H9 (cell line): ENCODE measurements around the gene FGFR3. TPM values are rescaled to one million over a fixed set of nuclear protein-coding genes. Genes with fewer than 3 reads are reported as not detected.

ENCODE experiments used
- DNase-seq: peaks from one replicate; pipeline ENCODE4 v3.0.0-alpha.2; 2017
- H2AFZ ChIP-seq: one replicate; pipeline ENCODE4 v1.6.1; 2013; ENCODE audit warnings: mild to moderate bottlenecking, low read length, control low read depth, moderate library complexity
- H2AK5ac ChIP-seq: 2 replicates; pipeline ENCODE4 v1.6.1; 2013; ENCODE audit warnings: low read length, control low read depth, mixed read lengths; ENCODE audit not compliant: insufficient read length
- H2BK120ac ChIP-seq: one replicate; pipeline ENCODE4 v1.6.1; 2013; ENCODE audit warnings: low read depth, mild to moderate bottlenecking, low read length, control low read depth, inconsistent platforms; ENCODE audit not compliant: poor library complexity, severe bottlenecking
- H2BK12ac ChIP-seq: 2 replicates; pipeline ENCODE4 v1.6.1; 2013; ENCODE audit warnings: low read length, control low read depth, mixed read lengths, low read depth; ENCODE audit not compliant: insufficient read length
- H2BK15ac ChIP-seq: 2 replicates; pipeline ENCODE4 v1.6.1; 2013; ENCODE audit warnings: low read depth, low read length, control low read depth
- H2BK20ac ChIP-seq: one replicate; pipeline ENCODE4 v1.6.1; 2013; ENCODE audit warnings: low read depth, mild to moderate bottlenecking, low read length, control low read depth, inconsistent platforms; ENCODE audit not compliant: poor library complexity, severe bottlenecking
- H2BK5ac ChIP-seq: 2 replicates; pipeline ENCODE4 v1.6.1; 2013; ENCODE audit warnings: low read length, control low read depth, mixed read lengths; ENCODE audit not compliant: insufficient read length
- H3K14ac ChIP-seq: 2 replicates; pipeline ENCODE4 v1.6.1; 2013; ENCODE audit warnings: low read length, control low read depth; ENCODE audit not compliant: insufficient read depth
- H3K18ac ChIP-seq: 2 replicates; pipeline ENCODE4 v1.6.1; 2013; ENCODE audit warnings: low read depth, mild to moderate bottlenecking, mixed read lengths, low read length, control low read depth; ENCODE audit not compliant: insufficient read length
- H3K23ac ChIP-seq: 2 replicates; pipeline ENCODE4 v1.6.1; 2013; ENCODE audit warnings: low read length, control low read depth, mixed read lengths, low read depth; ENCODE audit not compliant: insufficient read length
- H3K23me2 ChIP-seq: 2 replicates; pipeline ENCODE4 v1.6.1; 2013; ENCODE audit warnings: low read depth, mild to moderate bottlenecking, mixed read lengths, low read length, control low read depth; ENCODE audit not compliant: insufficient read length, poor library complexity, severe bottlenecking
- H3K27ac ChIP-seq: 2 replicates; pipeline ENCODE4 v1.5.1; 2013; ENCODE audit warnings: low read length, control low read depth, mixed read lengths, low read depth; ENCODE audit not compliant: insufficient read length
- H3K27me3 ChIP-seq: 2 replicates; pipeline ENCODE4 v1.6.1; 2013; ENCODE audit warnings: low read length, control low read depth, inconsistent platforms; ENCODE audit not compliant: insufficient read depth
- H3K4ac ChIP-seq: 2 replicates; pipeline ENCODE4 v1.6.1; 2013; ENCODE audit warnings: low read depth, mild to moderate bottlenecking, control low read depth, inconsistent platforms, low read length, moderate library complexity
- H3K4me1 ChIP-seq: 2 replicates; pipeline ENCODE4 v1.6.1; 2013; ENCODE audit warnings: low read length, control low read depth, inconsistent platforms; ENCODE audit not compliant: insufficient read depth
- H3K4me2 ChIP-seq: 2 replicates; pipeline ENCODE4 v1.6.1; 2013; ENCODE audit warnings: low read length, control low read depth, mixed read lengths; ENCODE audit not compliant: insufficient read length, insufficient read depth
- H3K56ac ChIP-seq: 2 replicates; pipeline ENCODE4 v1.6.1; 2013; ENCODE audit warnings: low read depth, mild to moderate bottlenecking, mixed read lengths, low read length, control low read depth; ENCODE audit not compliant: insufficient read length
- H3K79me1 ChIP-seq: 2 replicates; pipeline ENCODE4 v1.6.1; 2013; ENCODE audit warnings: low read depth, mild to moderate bottlenecking, moderate library complexity, low read length, control low read depth, inconsistent platforms; ENCODE audit not compliant: insufficient read depth, poor library complexity, severe bottlenecking
- H3K79me2 ChIP-seq: 2 replicates; pipeline ENCODE4 v1.6.1; 2013; ENCODE audit warnings: low read length, control low read depth, inconsistent platforms; ENCODE audit not compliant: insufficient read depth
- H3K9ac ChIP-seq: 2 replicates; pipeline ENCODE4 v1.6.1; 2013; ENCODE audit warnings: low read length, control low read depth, mixed read lengths; ENCODE audit not compliant: insufficient read length; ENCODE audit errors: extremely low read depth
- H3K9me3 ChIP-seq: one replicate; pipeline ENCODE4 v1.6.1; 2013; ENCODE audit warnings: low read depth, low read length, inconsistent platforms; ENCODE audit not compliant: control insufficient read depth
- H3T11ph ChIP-seq: one replicate; pipeline ENCODE4 v1.6.1; 2013; ENCODE audit warnings: mild to moderate bottlenecking, low read length, control low read depth, inconsistent platforms
- H4K20me1 ChIP-seq: one replicate; pipeline ENCODE4 v1.6.1; 2013; ENCODE audit not compliant: control insufficient read depth, insufficient read length, insufficient read depth
- H4K5ac ChIP-seq: 2 replicates; pipeline ENCODE4 v1.6.1; 2013; ENCODE audit warnings: low read depth, mild to moderate bottlenecking, mixed read lengths, low read length, control low read depth; ENCODE audit not compliant: insufficient read length
- H4K8ac ChIP-seq: replicated peaks from 2 replicates; pipeline ENCODE4 v1.6.1; 2013; ENCODE audit warnings: low read length, control low read depth, mixed read lengths, low read depth; ENCODE audit not compliant: insufficient read length
- H4K91ac ChIP-seq: 2 replicates; pipeline ENCODE4 v1.6.1; 2013; ENCODE audit warnings: low read depth, mild to moderate bottlenecking, moderate library complexity, mixed read lengths, low read length, control low read depth; ENCODE audit not compliant: insufficient read length
- H3K27ac Mint-ChIP-seq, 3 experiments: 2 replicates in 2 of 3; 3 replicates in 1 of 3; pipeline ENCODE4 v1.8.0; 2020 to 2021; ENCODE audit warnings: mixed read lengths in 3 of 3, mild to moderate bottlenecking in 1 of 3, moderate library complexity in 1 of 3
- H3K27me3 Mint-ChIP-seq: 2 replicates; pipeline ENCODE4 v1.8.0; 2021; ENCODE audit warnings: low read depth, mild to moderate bottlenecking, moderate library complexity, mixed read lengths
- H3K36me3 Mint-ChIP-seq, 3 experiments: 2 replicates in 2 of 3; 3 replicates in 1 of 3; pipeline ENCODE4 v1.8.0; 2020 to 2021; ENCODE audit warnings: low read depth in 3 of 3, mixed read lengths in 3 of 3; ENCODE audit not compliant: insufficient read depth in 1 of 3
- H3K4me1 Mint-ChIP-seq, 2 experiments: 2 replicates each; pipeline ENCODE4 v1.8.0; 2020; ENCODE audit warnings: mixed read lengths in 2 of 2
- H3K4me3 Mint-ChIP-seq, 2 experiments: 2 replicates in 1 of 2; 3 replicates in 1 of 2; pipeline ENCODE4 v1.8.0; 2020 to 2021; ENCODE audit warnings: mild to moderate bottlenecking in 2 of 2, mixed read lengths in 2 of 2, moderate library complexity in 1 of 2
- H3K9me3 Mint-ChIP-seq, 2 experiments: 2 replicates in 1 of 2; 3 replicates in 1 of 2; pipeline ENCODE4 v1.8.0; 2020; ENCODE audit warnings: mild to moderate bottlenecking in 2 of 2, mixed read lengths in 2 of 2, moderate library complexity in 1 of 2
- WGBS: extraction: QIAGEN DNeasy Blood & Tissue Kit; methylation state at CpG from one replicate; pipeline ENCODE4 v1.1.7; 2013; ENCODE audit warnings: missing lambda C conversion rate, low lambda C conversion rate, mixed read lengths; ENCODE audit not compliant: insufficient read length; ENCODE audit errors: extremely low coverage; 5-methylcytosine and 5-hydroxymethylcytosine counted together
- total RNA-seq: library from RNA; stranded (reverse); gene quantifications from 2 replicates; pipeline ENCODE4 v1.2.1, GENCODE V29; 2021
- TF ChIP-seq, protein P1 (sequence below): fragments of 200-600 bp; sonication (generic); conservative IDR thresholded peaks from 3 replicates; pipeline ENCODE4 v1.8.0; 2021; ENCODE audit warnings: antibody characterized with exemption, mild to moderate bottlenecking

The FGFR3 gene
- total RNA-seq, 1 experiment from 2014 or later = 75.7 TPM

DNA sequence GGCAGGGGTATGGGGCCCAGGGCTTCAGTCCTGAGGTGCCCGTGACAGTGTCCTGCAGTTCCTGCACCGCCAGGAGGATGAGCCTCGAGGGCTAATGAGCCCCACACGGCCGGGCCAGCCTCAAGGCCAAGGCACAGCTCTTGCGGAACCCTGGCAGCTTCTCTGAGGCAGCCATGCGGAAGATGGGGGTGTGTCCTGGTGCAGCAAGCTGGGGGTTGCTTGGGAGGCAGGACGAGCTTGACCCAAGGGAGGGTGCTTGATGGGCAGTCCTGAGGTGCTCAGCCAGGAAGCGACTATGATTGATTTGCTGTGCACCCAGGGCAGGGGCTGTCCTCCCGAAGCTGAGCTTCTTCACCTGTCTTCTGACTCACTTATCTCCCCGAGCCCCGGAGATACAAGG lies 9.1 kb upstream of the FGFR3 start:
- H3K23ac ChIP-seq = no peak overlapping the region
- H2BK12ac ChIP-seq = no peak overlapping the region
- no peak overlapping the region for H2BK20ac ChIP-seq
- Mint-ChIP-seq H3K4me3 (no peak overlapping the region), H3K27me3 (peaks cover 2% of the 10 kb centered on the region), H3K9me3 (no peaks in the 10 kb centered on the region), H3K4me1 (peaks cover 10 to 17% of the 10 kb centered on the region in 2 experiments), H3K36me3 (no peaks in the 10 kb centered on the region), H3K27ac (no peak overlapping the region)
- no peaks in the 10 kb centered on the region for H3K9me3 ChIP-seq
- H3K23me2 ChIP-seq = no peaks in the 10 kb centered on the region
- H3K56ac ChIP-seq = no peak overlapping the region
- WGBS = no CpG with 5 or more reads among the region's 12 CpGs
- H2BK120ac ChIP-seq = no peak overlapping the region
- no peak overlapping the region for H4K91ac ChIP-seq
- no peak overlapping the region for H2AFZ ChIP-seq
- H3K79me2 ChIP-seq = no peaks in the 10 kb centered on the region
- H3K4me1 ChIP-seq = no peaks in the 10 kb centered on the region
- H3K4ac ChIP-seq = no peak overlapping the region
- no peak overlapping the region for H3T11ph ChIP-seq
- H3K9ac ChIP-seq = no peak overlapping the region
- H3K79me1 ChIP-seq = no peaks in the 10 kb centered on the region
- DNase-seq = no peak
- H3K27me3 ChIP-seq = no peaks in the 10 kb centered on the region
- H2BK5ac ChIP-seq = no peak overlapping the region
- no peak overlapping the region for H4K8ac ChIP-seq
- no peak overlapping the region for H3K4me2 ChIP-seq
- H3K27ac ChIP-seq = no peak overlapping the region
- H2AK5ac ChIP-seq = no peak overlapping the region
- no peaks in the 10 kb centered on the region for H4K20me1 ChIP-seq
- no peak overlapping the region for H4K5ac ChIP-seq
- H3K14ac ChIP-seq = peak overlapping the region; percentile 24; the same call in 1 of the 2 replicates
- no peak overlapping the region for H2BK15ac ChIP-seq
- TF ChIP-seq, protein P1, sequence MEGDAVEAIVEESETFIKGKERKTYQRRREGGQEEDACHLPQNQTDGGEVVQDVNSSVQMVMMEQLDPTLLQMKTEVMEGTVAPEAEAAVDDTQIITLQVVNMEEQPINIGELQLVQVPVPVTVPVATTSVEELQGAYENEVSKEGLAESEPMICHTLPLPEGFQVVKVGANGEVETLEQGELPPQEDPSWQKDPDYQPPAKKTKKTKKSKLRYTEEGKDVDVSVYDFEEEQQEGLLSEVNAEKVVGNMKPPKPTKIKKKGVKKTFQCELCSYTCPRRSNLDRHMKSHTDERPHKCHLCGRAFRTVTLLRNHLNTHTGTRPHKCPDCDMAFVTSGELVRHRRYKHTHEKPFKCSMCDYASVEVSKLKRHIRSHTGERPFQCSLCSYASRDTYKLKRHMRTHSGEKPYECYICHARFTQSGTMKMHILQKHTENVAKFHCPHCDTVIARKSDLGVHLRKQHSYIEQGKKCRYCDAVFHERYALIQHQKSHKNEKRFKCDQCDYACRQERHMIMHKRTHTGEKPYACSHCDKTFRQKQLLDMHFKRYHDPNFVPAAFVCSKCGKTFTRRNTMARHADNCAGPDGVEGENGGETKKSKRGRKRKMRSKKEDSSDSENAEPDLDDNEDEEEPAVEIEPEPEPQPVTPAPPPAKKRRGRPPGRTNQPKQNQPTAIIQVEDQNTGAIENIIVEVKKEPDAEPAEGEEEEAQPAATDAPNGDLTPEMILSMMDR = no peak
- no peak overlapping the region for H3K18ac ChIP-seq
